Measurements from ENCODE around the gene CHD9NB. TPM values are rescaled to one million over a fixed set of nuclear protein-coding genes. Genes with fewer than 3 reads are reported as not detected.

Gene CHD9NB
- total and polyA plus RNA-seq, 2 of the 4 experiments (the other 2 are of a cell fraction) = 0.94 to 1.1 TPM

GRCh38 chr16:53081686-53082407 lies 29.1 kb upstream of the CHD9NB start:
- Histone ChIP-seq H3K9me3 (ENCODE audit: control insufficient read depth, insufficient read depth, low read length) (no peaks in the 10 kb centered on the region), H3K79me1 (ENCODE audit: low read depth in 1 of 2, low read length in 2 of 2) (peaks cover 35 to 68% of the 10 kb centered on the region in 2 experiments), H3K36me3 (ENCODE audit: control insufficient read depth, insufficient read depth, low read length) (no peaks in the 10 kb centered on the region), H3K56ac (ENCODE audit: extremely low read depth, insufficient read depth, low read length) (no peak overlapping the region), H2BK5ac (ENCODE audit: low read depth, low read length, poor library complexity, severe bottlenecking) (no peak overlapping the region), H3K9me1 (ENCODE audit: insufficient read depth, low read length) (peaks cover 36% of the 10 kb centered on the region), H2BK120ac (ENCODE audit: low read depth, low read length) (no peak overlapping the region), H2AK9ac (replicated peaks; ENCODE audit: low read depth, low read length, poor library complexity) (no peak overlapping the region), H2AK5ac (ENCODE audit: low read depth, low read length) (peak overlapping the region; percentile 23; the same call in 1 of the 2 replicates), H4K91ac (ENCODE audit: insufficient read depth, low read depth, low read length) (no peak overlapping the region), H3K4me2 (ENCODE audit: low read depth, low read length) (no peak overlapping the region), H3K27ac (ENCODE audit: insufficient read depth, low read length) (no peak overlapping the region), H2AFZ (replicated peaks; ENCODE audit: low read length, poor library complexity) (no peak overlapping the region), H2BK15ac (ENCODE audit: low read depth, low read length) (no peak overlapping the region), H4K5ac (ENCODE audit: low read depth, low read length) (no peak overlapping the region), H4K8ac (ENCODE audit: low read depth in 2 of 2, low read length in 2 of 2) (no peak overlapping the region), H3K27me3 (ENCODE audit: control insufficient read depth, insufficient read depth, low read length) (no peaks in the 10 kb centered on the region), H3K4me1 (ENCODE audit: control insufficient read depth, insufficient read depth, low read length) (peaks cover 22% of the 10 kb centered on the region), H4K20me1 (ENCODE audit: insufficient read depth, low read length) (peaks cover 13% of the 10 kb centered on the region; the same call in 1 of the 2 replicates), H3K14ac (replicated peaks; ENCODE audit: low read depth, low read length) (no peak overlapping the region), H3K18ac (ENCODE audit: low read depth, low read length) (no peak overlapping the region), H3K4me3 (ENCODE audit: insufficient read depth, low read depth, low read length) (no peak overlapping the region), H3K9ac (ENCODE audit: low read depth, low read length) (no peak overlapping the region), H2BK20ac (ENCODE audit: low read depth, low read length) (no peak overlapping the region), H3K4ac (ENCODE audit: low read depth, low read length) (no peak overlapping the region), H3K23ac (ENCODE audit: low read depth, low read length) (no peak overlapping the region)
- DNase-seq (no peak), ATAC-seq (ENCODE audit: low read depth) (no peak)
- no CpG with 5 or more reads among the region's 3 CpGs for WGBS, 2 experiments (ENCODE audit: extremely low coverage in 2 of 2, insufficient read length in 1 of 2)
- dilution Hi-C loops (cut with HindIII; ENCODE audit: low sequenced_read_pairs, unreplicated experiment) = no loop called here
- ChIA-PET POLR2A (ENCODE audit: unreplicated experiment) (no interaction called here), CTCF (no interaction called here)
- no TSS peak for BruUV-seq (replicated peaks)
- in situ Hi-C loops (cut with MboI; ENCODE audit: low sequenced_read_pairs) = no loop called here
- intact Hi-C loops (cut with micrococcal nuclease) = loop anchor here (2.0 kb wide), 1 partner anchor 27 kb away; the partner anchor contains the start of gene CHD9
- TF ChIP-seq FOS (IDR thresholded peaks at IDR 0.05; ENCODE audit: low read depth, low read length) (no peak), MAZ (IDR thresholded peaks at IDR 0.05; ENCODE audit: borderline replicate concordance, low read depth, low read length) (no peak), MAFK (IDR thresholded peaks at IDR 0.05; ENCODE audit: low read depth, low read length) (no peak), RAD21 (IDR thresholded peaks at IDR 0.05; ENCODE audit: low read length) (no peak), ELK1 (IDR thresholded peaks at IDR 0.05; ENCODE audit: borderline replicate concordance, low read depth, low read length) (no peak), CHD1 (IDR thresholded peaks at IDR 0.05; ENCODE audit: low read depth, low read length) (no peak), MXI1 (IDR thresholded peaks at IDR 0.05; ENCODE audit: borderline replicate concordance, low read depth, low read length) (no peak), CTCF (conservative IDR thresholded peaks at IDR 0.05; ENCODE audit: low read depth, low read length) (no peak), BHLHE40 (IDR thresholded peaks at IDR 0.05; ENCODE audit: low read depth, low read length) (no peak), CEBPB (IDR thresholded peaks at IDR 0.05; ENCODE audit: low read depth, low read length) (no peak), NFE2L2 (IDR thresholded peaks at IDR 0.05; ENCODE audit: low read depth, low read length) (no peak)

Measured in IMR-90 (cell line).